OCI-LY7 (cell line): ENCODE data around the gene SSRP1. TPM values are rescaled to one million over a fixed set of nuclear protein-coding genes. Genes with fewer than 3 reads are reported as not detected.

Experiments
- BruUV-seq: library from RNA; stranded (reverse); fragments of 400-500 nt; replicated peaks from 2 replicates; lab custom pipeline; 2021; lab: Mats Ljungman, UMichigan
- CTCF ChIA-PET: fragments of 300-600 bp; sonication (Branson Sonifier 250); formaldehyde crosslinking; loops from one replicate; lab custom pipeline; 2022; ENCODE audit warnings: antibody characterized with exemption; ENCODE audit not compliant: unreplicated experiment; lab: Charles Lee
- POLR2A ChIA-PET: fragments of 300-600 bp; sonication (Branson Sonifier 250); formaldehyde crosslinking; loops from one replicate; lab custom pipeline; 2022; ENCODE audit warnings: antibody characterized with exemption; lab: Charles Lee
- DNase-seq: peaks from one replicate; pipeline ENCODE4 v3.0.0-alpha.2; 2015; ENCODE audit warnings: low spot score
- H2AFZ ChIP-seq: fragments of 200-600 bp; sonication (generic), shearing (Covaris generic); 2 replicates; pipeline ENCODE4 v1.6.1; 2014; ENCODE audit warnings: mild to moderate bottlenecking, antibody characterized with exemption, low read length, moderate library complexity
- H3K27ac ChIP-seq: fragments of 200-600 bp; sonication (generic); 2 replicates; pipeline ENCODE4 v1.5.1; 2014; ENCODE audit warnings: mixed run types, low read depth, mild to moderate bottlenecking, moderate library complexity, low read length, inconsistent platforms; ENCODE audit not compliant: poor library complexity, severe bottlenecking
- H3K36me3 ChIP-seq: fragments of 200-600 bp; sonication (generic); 2 replicates; pipeline ENCODE4 v1.6.1; 2014; ENCODE audit warnings: mild to moderate bottlenecking, antibody characterized with exemption, low read length, moderate library complexity, mixed read lengths; ENCODE audit not compliant: insufficient read depth
- H3K4me1 ChIP-seq: fragments of 200-600 bp; sonication (generic); 2 replicates; pipeline ENCODE4 v1.5.1; 2014; ENCODE audit warnings: mild to moderate bottlenecking, low read length; ENCODE audit not compliant: insufficient read depth, poor library complexity, severe bottlenecking
- H3K4me2 ChIP-seq: fragments of 200-600 bp; sonication (generic); 2 replicates; pipeline ENCODE4 v1.6.1; 2014; ENCODE audit warnings: mild to moderate bottlenecking, low read length
- H3K4me3 ChIP-seq: fragments of 200-600 bp; sonication (generic); 2 replicates; pipeline ENCODE4 v1.5.1; 2014; ENCODE audit warnings: mild to moderate bottlenecking, low read depth, low read length; ENCODE audit not compliant: poor library complexity, severe bottlenecking
- H3K79me2 ChIP-seq: fragments of 200-600 bp; sonication (generic); 2 replicates; pipeline ENCODE4 v1.6.1; 2016; ENCODE audit warnings: low read depth, mild to moderate bottlenecking, low read length, moderate library complexity, mixed read lengths; ENCODE audit not compliant: insufficient read depth
- H3K9me2 ChIP-seq: fragments of 200-600 bp; sonication (generic); 2 replicates; pipeline ENCODE4 v1.6.1; 2016; ENCODE audit warnings: mild to moderate bottlenecking, low read length, mixed read lengths; ENCODE audit not compliant: insufficient read depth
- H3K9me3 ChIP-seq: fragments of 200-600 bp; sonication (generic); 2 replicates; pipeline ENCODE4 v1.6.1; 2014; ENCODE audit warnings: mild to moderate bottlenecking, mixed run types, low read length, mixed read lengths
- H4K20me1 ChIP-seq: fragments of 200-600 bp; sonication (generic); 2 replicates; pipeline ENCODE4 v1.6.1; 2014; ENCODE audit warnings: mild to moderate bottlenecking, antibody characterized with exemption, low read length, moderate library complexity, mixed read lengths; ENCODE audit not compliant: insufficient read depth
- EZH2phosphoT487 ChIP-seq: fragments of 200-600 bp; sonication (generic); IDR thresholded peaks from 2 replicates; pipeline ENCODE4 v1.6.1; 2018; ENCODE audit warnings: low read depth, borderline replicate concordance, mild to moderate bottlenecking, mixed run types, antibody characterized with exemption, low read length, moderate library complexity, mixed read lengths
- intact Hi-C: fragments of 100-400 bp; cut with micrococcal nuclease; formaldehyde crosslinking; loops from one replicate; pipeline ENCODE4 v1.10.0; 2022; ENCODE audit not compliant: unreplicated experiment
- total RNA-seq, 2 experiments: library from RNA; depleted of rRNA in 1 of 2; stranded (reverse); fragments of >200 nt in 1 of 2; shearing (Covaris generic) in 1 of 2; gene quantifications; 2 replicates each; pipeline ENCODE4 v1.2.3, GENCODE V29; 2014 to 2022
- TF ChIP-seq, protein P1 (sequence below): fragments of 200-600 bp; sonication (generic); conservative IDR thresholded peaks from 2 replicates; pipeline ENCODE4 v1.5.1; 2014; ENCODE audit warnings: mild to moderate bottlenecking, antibody characterized with exemption, low read length, moderate library complexity, mixed read lengths

The SSRP1 gene
- total RNA-seq, 2 experiments from 2014 or later = 146 to 221 TPM

DNA sequence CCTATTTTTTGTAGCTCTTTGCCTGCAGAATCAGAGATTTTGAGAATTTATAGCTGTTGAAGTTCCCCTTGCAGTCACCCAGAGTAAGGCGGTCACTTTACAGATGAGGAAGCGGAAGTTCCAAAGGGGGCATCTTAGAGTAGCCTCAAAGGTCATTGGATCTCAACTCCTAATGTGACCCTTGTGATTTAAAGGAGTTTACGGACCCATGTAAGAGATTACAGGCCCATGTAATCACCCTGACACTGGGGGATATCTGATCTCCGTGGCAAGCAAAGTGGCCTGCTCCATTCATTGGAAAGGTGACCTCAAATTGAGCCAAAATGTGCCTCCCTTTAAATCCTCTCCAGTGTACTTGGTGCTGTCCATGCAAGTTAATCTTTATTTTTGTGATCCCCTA lies 18.2 kb upstream of the SSRP1 start:
- BruUV-seq = no TSS peak
- H3K4me1 ChIP-seq = no peaks in the 10 kb centered on the region
- H3K79me2 ChIP-seq = no peaks in the 10 kb centered on the region
- no peaks in the 10 kb centered on the region for H3K9me2 ChIP-seq
- H3K9me3 ChIP-seq = no peaks in the 10 kb centered on the region
- POLR2A ChIA-PET = interaction anchor here (0.6 to 0.7 kb wide), 2 partner anchors 365 to 780 kb away, joined by 5 to 7 read pairs; no protein-coding TSS in a partner anchor
- no peak overlapping the region for H3K27ac ChIP-seq
- TF ChIP-seq EZH2phosphoT487 = no peak
- TF ChIP-seq, protein P1, sequence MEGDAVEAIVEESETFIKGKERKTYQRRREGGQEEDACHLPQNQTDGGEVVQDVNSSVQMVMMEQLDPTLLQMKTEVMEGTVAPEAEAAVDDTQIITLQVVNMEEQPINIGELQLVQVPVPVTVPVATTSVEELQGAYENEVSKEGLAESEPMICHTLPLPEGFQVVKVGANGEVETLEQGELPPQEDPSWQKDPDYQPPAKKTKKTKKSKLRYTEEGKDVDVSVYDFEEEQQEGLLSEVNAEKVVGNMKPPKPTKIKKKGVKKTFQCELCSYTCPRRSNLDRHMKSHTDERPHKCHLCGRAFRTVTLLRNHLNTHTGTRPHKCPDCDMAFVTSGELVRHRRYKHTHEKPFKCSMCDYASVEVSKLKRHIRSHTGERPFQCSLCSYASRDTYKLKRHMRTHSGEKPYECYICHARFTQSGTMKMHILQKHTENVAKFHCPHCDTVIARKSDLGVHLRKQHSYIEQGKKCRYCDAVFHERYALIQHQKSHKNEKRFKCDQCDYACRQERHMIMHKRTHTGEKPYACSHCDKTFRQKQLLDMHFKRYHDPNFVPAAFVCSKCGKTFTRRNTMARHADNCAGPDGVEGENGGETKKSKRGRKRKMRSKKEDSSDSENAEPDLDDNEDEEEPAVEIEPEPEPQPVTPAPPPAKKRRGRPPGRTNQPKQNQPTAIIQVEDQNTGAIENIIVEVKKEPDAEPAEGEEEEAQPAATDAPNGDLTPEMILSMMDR = no peak
- DNase-seq = no peak
- no peak overlapping the region for H3K4me3 ChIP-seq
- CTCF ChIA-PET = no interaction called here
- no peak overlapping the region for H3K4me2 ChIP-seq
- no peaks in the 10 kb centered on the region for H3K36me3 ChIP-seq
- intact Hi-C loops = no loop called here
- no peaks in the 10 kb centered on the region for H4K20me1 ChIP-seq
- no peak overlapping the region for H2AFZ ChIP-seq

DNA sequence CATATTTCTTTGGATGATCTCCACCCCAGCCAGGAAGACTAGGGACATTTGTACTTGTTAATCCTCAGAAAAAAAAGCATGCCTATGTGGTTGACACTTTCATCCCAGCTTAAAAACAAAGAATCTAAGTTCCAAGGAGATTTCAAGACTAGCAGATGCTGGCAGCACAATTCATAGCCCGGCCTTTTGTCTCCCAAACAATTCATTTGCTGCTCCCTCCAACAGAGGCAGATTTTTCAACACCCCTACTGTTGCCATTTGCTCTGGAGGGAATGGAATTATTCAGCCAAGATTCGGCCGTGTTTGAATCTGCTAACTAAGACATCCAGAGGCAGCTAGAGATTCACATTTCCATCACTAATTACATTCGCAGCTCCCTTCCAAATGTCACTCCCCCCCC lies 17.8 kb upstream of the SSRP1 start:
- no peaks in the 10 kb centered on the region for H3K4me1 ChIP-seq
- H3K79me2 ChIP-seq = no peaks in the 10 kb centered on the region
- no TSS peak for BruUV-seq
- H3K9me3 ChIP-seq = no peaks in the 10 kb centered on the region
- no peak overlapping the region for H3K4me2 ChIP-seq
- H4K20me1 ChIP-seq = no peaks in the 10 kb centered on the region
- no peak overlapping the region for H3K27ac ChIP-seq
- CTCF ChIA-PET = no interaction called here
- H3K36me3 ChIP-seq = no peaks in the 10 kb centered on the region
- no peak for TF ChIP-seq EZH2phosphoT487
- TF ChIP-seq, protein P1 = no peak
- DNase-seq = no peak
- no peak overlapping the region for H2AFZ ChIP-seq
- H3K4me3 ChIP-seq = no peak overlapping the region
- POLR2A ChIA-PET = interaction anchor here (0.6 to 0.7 kb wide), 2 partner anchors 366 to 781 kb away, joined by 5 to 7 read pairs; no protein-coding TSS in a partner anchor
- no peaks in the 10 kb centered on the region for H3K9me2 ChIP-seq
- intact Hi-C loops = no loop called here

DNA sequence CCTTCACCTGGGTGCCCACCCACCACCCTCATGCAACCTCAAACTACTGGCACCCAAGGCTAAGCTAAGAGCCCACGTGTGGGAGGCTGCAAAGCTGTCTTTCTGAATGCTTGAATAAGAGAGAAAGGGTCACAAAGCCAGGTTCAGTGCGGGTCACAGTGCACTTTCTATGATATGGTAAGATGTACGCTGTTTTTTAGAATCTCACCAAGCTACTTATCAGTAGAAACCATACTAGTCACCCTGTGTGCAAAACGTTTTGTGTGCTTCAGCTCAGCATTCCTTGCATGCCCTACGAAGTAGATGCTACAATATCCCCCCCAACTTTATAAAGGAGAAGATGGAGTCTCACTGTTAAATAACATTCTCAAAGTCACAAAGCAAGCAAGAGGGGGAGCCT lies 17.3 kb upstream of the SSRP1 start:
- Histone ChIP-seq H3K9me2 (no peaks in the 10 kb centered on the region), H3K4me1 (no peaks in the 10 kb centered on the region), H3K9me3 (no peaks in the 10 kb centered on the region), H2AFZ (no peak overlapping the region), H3K79me2 (no peaks in the 10 kb centered on the region), H3K27ac (no peak overlapping the region), H4K20me1 (no peaks in the 10 kb centered on the region), H3K4me2 (no peak overlapping the region), H3K4me3 (no peak overlapping the region), H3K36me3 (no peaks in the 10 kb centered on the region)
- intact Hi-C loops = no loop called here
- ChIA-PET POLR2A (interaction anchor here (0.6 to 0.7 kb wide), 3 partner anchors 29 to 781 kb away, joined by 3 to 7 read pairs (median 5); no protein-coding TSS in a partner anchor), CTCF (no interaction called here)
- no TSS peak for BruUV-seq
- TF ChIP-seq, protein P1 = no peak
- TF ChIP-seq EZH2phosphoT487 = no peak
- DNase-seq = no peak
